ENCODE measurements around the gene NRTN. TPM values are rescaled to one million over a fixed set of nuclear protein-coding genes. Genes with fewer than 3 reads are reported as not detected.
A peak's percentile ranks its signal among the peaks of the same experiment; 100 is the strongest.

Gene NRTN
- total RNA-seq, 1 donor from 2014 or later, result 5.4 TPM

DNA sequence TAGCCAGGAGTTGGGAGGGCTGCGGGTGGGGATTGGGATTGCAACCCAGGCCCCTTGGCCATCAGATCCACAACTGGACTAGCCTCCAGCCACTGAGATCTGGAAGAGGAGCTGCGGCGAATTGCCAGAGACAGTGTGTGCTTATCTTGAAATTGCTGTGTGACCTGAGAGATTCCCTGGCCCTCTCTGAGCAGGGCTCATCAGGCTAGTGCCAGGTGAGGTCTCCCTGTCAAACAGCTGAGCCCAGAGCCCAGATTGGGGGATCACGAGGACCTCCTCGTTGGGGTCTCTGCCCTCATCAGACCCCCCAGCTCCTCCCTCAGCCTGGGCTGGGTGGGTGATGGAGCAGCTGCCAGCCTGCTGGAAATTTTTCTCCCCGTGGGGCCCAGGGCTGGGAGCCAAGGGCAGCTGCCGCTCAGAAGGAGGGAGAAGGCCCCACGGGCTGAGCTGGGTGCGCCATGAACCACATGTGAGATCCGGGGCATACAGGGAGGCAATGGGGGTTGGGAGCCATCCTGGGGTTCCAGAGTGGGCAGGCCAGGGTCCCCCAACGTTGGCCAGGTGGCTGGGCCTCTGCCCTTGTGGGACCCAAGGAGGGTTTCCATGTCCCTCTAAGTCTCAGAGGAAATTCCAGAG, 58.3 kb downstream of the NRTN start:
- H3K4me1 Mint-ChIP-seq (ENCODE audit: unreplicated experiment), result peaks cover 7% of the 10 kb centered on the region
- H3K27ac Mint-ChIP-seq, result no peak overlapping the region
- DNase-seq (ENCODE audit: extremely low spot score, unreplicated experiment), result no peak
- no peaks in the 10 kb centered on the region for H3K36me3 Mint-ChIP-seq
- TF ChIP-seq, protein P1, sequence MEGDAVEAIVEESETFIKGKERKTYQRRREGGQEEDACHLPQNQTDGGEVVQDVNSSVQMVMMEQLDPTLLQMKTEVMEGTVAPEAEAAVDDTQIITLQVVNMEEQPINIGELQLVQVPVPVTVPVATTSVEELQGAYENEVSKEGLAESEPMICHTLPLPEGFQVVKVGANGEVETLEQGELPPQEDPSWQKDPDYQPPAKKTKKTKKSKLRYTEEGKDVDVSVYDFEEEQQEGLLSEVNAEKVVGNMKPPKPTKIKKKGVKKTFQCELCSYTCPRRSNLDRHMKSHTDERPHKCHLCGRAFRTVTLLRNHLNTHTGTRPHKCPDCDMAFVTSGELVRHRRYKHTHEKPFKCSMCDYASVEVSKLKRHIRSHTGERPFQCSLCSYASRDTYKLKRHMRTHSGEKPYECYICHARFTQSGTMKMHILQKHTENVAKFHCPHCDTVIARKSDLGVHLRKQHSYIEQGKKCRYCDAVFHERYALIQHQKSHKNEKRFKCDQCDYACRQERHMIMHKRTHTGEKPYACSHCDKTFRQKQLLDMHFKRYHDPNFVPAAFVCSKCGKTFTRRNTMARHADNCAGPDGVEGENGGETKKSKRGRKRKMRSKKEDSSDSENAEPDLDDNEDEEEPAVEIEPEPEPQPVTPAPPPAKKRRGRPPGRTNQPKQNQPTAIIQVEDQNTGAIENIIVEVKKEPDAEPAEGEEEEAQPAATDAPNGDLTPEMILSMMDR (conservative IDR thresholded peaks at IDR 0.05), result no peak
- H3K4me3 Mint-ChIP-seq, result no peak overlapping the region
- H3K9me3 Mint-ChIP-seq, result no peaks in the 10 kb centered on the region
- H3K27me3 Mint-ChIP-seq, result no peaks in the 10 kb centered on the region

GRCh38 chr19:5864013-5864720, 59.3 kb downstream of the NRTN start:
- no peaks in the 10 kb centered on the region for H3K36me3 Mint-ChIP-seq
- TF ChIP-seq, protein P1 (conservative IDR thresholded peaks at IDR 0.05), result no peak
- DNase-seq (ENCODE audit: extremely low spot score, unreplicated experiment), result no peak
- H3K27ac Mint-ChIP-seq, result no peak overlapping the region
- peaks cover 7% of the 10 kb centered on the region for H3K4me1 Mint-ChIP-seq (ENCODE audit: unreplicated experiment)
- H3K27me3 Mint-ChIP-seq, result no peaks in the 10 kb centered on the region
- H3K9me3 Mint-ChIP-seq, result no peaks in the 10 kb centered on the region
- H3K4me3 Mint-ChIP-seq, result no peak overlapping the region

DNA sequence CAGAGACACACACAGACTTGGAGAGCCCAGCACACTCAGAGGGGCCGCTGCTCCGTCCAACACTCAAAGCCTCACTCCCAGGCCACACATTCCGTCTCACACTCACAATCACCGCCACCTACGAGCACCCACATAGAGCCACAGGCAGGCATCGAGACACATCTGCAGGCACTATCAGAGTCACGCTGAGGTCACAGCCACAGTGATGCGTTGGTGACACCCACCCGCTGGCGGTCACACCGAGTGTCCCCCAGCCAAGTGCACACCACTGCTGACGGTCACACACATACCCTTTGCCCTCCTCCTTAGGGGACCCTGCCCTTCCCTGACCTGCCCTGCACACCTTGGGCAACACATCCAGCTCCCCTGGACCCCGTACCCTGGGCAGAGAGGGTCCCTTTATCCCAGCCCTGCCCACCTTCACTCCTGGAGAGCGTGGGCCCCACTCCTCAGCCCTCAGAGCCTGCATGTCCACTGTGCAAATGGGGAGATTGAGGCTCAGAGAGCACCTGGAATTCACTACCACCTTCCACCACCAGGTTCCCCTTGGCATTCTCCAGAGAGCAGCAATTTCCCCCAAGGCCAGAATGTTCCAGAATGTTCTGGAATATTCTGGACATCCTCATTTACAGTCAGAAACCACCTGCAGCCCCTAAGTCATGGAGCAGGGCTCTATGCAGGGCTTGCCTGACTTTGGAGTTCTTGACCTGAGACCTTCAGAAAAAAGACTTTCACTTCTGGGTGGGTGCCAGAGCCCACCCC, 60.0 kb downstream of the NRTN start:
- Mint-ChIP-seq H3K4me1 (ENCODE audit: unreplicated experiment) (peaks cover 7% of the 10 kb centered on the region), H3K36me3 (no peaks in the 10 kb centered on the region), H3K9me3 (no peaks in the 10 kb centered on the region), H3K27ac (no peak overlapping the region), H3K4me3 (no peak overlapping the region), H3K27me3 (no peaks in the 10 kb centered on the region)
- DNase-seq (ENCODE audit: extremely low spot score, unreplicated experiment), result no peak
- TF ChIP-seq, protein P1 (conservative IDR thresholded peaks at IDR 0.05), result peak; percentile 56

DNA sequence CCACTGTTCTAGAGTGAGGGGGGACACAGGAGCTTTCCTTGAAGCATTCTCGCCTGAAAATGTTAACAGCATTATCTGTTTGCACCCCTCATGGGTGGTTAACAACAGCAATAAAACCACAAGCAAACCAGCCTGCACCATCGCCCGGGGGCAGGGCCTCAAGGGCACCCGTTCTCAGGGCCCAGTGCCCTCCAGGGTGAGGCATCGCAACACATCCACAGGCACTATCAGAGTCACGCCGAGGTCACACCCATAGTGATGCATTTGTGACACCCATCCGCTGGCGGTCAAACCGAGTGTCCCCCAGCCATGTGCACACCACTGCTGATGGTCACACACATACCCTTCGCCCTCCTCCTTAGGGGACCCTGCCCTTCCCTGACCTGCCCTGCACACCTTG, 60.9 kb downstream of the NRTN start:
- H3K27me3 Mint-ChIP-seq, result no peaks in the 10 kb centered on the region
- TF ChIP-seq, protein P1 (conservative IDR thresholded peaks at IDR 0.05), result no peak
- H3K4me1 Mint-ChIP-seq (ENCODE audit: unreplicated experiment), result peaks cover 7% of the 10 kb centered on the region
- H3K9me3 Mint-ChIP-seq, result no peaks in the 10 kb centered on the region
- H3K36me3 Mint-ChIP-seq, result no peaks in the 10 kb centered on the region
- DNase-seq (ENCODE audit: extremely low spot score, unreplicated experiment), result no peak
- H3K27ac Mint-ChIP-seq, result no peak overlapping the region
- H3K4me3 Mint-ChIP-seq, result no peak overlapping the region

DNA sequence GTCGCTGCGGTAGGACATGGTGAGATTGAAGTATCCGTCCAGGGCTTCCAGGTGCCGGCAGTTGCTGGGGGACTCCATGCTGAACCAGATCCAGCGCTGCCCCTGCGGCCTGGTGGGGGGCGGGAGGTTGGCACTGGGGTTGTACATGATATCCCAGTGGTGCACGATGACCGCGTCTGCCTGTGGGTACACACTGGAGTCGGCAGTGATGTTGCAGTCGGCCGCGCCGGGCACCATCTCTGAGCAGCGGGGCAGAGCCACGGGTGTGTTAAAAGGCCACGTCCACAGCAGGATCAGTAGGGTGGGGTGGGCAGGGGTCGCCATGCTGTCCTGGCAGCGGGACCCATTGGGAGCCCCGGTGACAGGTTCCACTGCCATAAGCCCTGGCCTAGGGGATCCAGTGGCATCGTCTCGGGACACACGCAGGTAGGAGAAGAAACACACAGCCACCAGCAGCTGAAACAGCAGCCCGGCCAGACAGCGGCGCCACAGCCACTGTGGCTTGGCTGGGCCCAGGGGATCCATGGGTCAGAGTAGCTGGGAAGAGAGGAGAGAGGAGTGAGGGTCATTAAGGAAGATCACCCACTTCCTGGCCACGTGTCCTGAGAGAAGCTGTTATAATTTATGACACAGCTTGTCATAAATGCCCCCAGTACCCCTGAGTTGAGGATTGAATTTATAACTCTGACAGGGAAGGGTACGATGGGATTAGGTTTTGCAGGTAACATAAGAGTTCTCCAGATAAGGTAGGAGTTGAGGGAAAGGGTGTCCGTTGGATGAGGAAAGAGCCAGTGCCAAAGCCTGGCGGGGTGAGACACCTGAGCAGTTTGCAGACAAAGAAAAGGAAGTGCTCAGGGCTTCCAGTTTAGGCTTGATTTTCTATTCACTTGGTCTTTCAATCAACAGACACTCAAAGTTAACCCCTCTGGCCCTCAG, 62.6 kb downstream of the NRTN start:
- Mint-ChIP-seq H3K27me3 (no peaks in the 10 kb centered on the region), H3K4me3 (no peak overlapping the region), H3K9me3 (no peaks in the 10 kb centered on the region), H3K27ac (no peak overlapping the region), H3K36me3 (no peaks in the 10 kb centered on the region), H3K4me1 (ENCODE audit: unreplicated experiment) (peaks cover 7% of the 10 kb centered on the region)
- TF ChIP-seq, protein P1 (conservative IDR thresholded peaks at IDR 0.05), result no peak
- DNase-seq (ENCODE audit: extremely low spot score, unreplicated experiment), result no peak
